Measurements from ENCODE around the gene NPC1L1.

NPC1L1 gene

DNA sequence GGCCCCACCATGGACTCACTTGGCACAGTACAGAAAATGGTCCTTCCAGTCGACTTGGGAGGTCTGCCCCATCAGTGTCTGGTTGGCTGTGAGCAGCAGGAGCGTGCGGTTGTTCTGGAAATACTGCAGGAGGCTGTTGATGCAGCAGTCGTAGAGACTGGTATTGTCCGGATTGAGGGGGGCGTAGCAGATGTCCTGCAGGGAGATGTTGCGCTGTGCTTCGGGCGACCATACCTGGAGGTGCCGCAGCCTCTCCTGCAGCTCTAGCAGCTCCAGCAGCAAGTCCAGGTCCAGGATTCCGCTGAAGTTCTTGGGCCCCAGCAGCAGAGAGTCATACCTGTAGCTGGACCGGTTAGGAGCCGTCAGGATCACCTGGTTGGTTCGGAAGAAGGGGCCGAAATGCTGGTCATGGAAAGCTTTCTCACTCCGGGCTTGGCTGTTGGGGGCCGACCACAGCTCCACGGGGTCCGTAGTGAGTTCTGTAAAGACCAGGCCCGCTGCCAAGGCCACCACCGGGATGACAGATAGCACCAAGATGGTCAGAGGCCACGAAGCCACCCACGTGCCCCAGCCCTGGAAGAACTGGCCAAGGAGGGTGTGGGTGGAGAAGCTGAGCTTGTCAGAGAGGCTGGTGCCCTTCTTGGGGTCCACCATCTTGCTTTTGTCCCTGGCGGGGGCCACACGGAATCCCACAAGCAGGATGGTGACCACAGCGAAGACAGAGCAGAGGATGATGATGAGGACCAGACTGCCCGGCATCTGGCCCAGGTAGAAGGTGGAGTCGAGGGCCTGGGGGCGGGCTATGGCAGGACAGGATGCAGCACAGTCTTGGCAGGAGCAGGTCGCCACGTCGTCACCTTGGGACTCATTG, 2.1 kb downstream of the NPC1L1 start:
- no peak for TF ChIP-seq CTCF (IDR thresholded peaks at IDR 0.05; ENCODE audit: borderline replicate concordance, insufficient read depth, low read depth, low read length)
- H3K4me3 ChIP-seq (ENCODE audit: low read depth, low read length): no peak overlapping the region

DNA sequence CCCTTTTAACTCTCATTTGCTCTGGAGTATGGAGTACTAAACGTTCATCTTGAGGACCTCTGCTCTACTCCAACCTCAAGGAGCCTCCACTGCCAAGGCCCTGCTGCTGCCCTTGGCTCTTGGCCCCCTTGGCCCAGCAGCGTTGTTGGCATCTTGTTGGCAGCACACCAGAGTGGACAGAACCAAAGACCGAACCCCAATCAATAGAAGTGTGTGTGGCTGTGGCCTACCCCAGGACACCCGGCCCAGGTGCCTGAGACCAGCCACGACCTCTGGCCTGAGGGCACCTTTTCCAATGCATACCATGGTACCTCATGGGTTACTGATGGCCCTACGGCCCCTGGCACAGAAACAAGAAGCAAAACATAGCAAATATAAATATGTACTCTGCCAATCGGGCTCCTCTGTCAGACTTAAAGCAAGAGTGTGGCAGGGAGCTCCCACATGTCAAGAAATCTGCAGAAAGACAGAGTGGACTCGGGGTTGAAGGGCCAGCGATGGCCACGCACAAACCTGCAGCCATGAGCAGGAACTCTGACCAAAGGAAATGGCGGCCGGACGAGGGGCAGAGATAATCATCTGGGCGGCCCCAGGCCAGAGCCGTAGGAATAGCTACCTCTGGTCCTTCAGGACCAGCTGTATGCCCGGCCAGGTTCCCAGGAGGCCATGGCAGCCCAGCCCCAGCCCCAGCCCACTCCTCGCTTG, 2.9 kb downstream of the NPC1L1 start:
- TF ChIP-seq CTCF (IDR thresholded peaks at IDR 0.05; ENCODE audit: borderline replicate concordance, insufficient read depth, low read depth, low read length): no peak
- no peak overlapping the region for H3K4me3 ChIP-seq (ENCODE audit: low read depth, low read length)

DNA sequence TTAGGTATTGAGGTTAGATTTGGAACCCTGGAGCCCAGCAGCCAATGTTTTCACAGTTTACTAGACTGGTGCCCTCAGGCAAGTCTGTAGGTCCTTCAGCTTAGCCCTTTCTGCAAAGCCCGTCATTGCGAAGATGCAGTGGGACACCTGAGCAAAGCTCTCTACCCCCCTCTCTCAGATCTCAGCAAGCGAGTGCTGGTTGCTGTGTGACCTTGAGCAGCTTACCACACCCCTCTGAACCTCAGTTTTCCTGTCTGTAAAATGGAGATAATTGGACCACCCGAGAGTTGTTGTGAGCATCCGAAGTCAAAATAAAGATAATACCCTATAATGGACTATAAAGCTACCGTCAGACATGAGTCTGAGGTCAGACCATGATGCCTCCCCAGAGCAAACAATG, 3.7 kb downstream of the NPC1L1 start:
- no peak for TF ChIP-seq CTCF (IDR thresholded peaks at IDR 0.05; ENCODE audit: borderline replicate concordance, insufficient read depth, low read depth, low read length)
- H3K4me3 ChIP-seq (ENCODE audit: low read depth, low read length): no peak overlapping the region

DNA sequence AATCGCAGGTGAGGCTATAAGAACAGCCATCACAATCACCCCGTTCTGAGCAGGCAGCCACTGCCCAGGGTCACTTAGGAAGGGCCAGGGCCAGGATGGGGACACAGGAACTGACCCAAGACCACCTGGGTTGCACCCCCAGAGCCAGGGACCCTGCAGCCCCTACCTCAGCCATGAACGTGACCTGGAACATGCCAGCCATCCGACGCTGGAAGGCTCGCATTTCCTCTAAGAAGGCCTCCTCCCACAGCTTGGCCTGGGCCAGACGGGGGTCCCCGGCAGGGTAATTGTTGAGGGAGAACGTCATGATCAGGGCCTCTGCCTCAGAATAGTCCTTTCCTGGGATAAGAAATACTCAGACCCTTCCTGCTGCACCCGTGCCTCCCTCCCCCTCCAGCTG, 5.0 kb downstream of the NPC1L1 start:
- no peak overlapping the region for H3K4me3 ChIP-seq (ENCODE audit: low read depth, low read length)
- TF ChIP-seq CTCF (IDR thresholded peaks at IDR 0.05; ENCODE audit: borderline replicate concordance, insufficient read depth, low read depth, low read length): no peak

GRCh38 chr7:44535348-44536064, 5.6 kb downstream of the NPC1L1 start:
- TF ChIP-seq CTCF (IDR thresholded peaks at IDR 0.05; ENCODE audit: borderline replicate concordance, insufficient read depth, low read depth, low read length): no peak
- no peak overlapping the region for H3K4me3 ChIP-seq (ENCODE audit: low read depth, low read length)

GRCh38 chr7:44534501-44534900, 6.6 kb downstream of the NPC1L1 start:
- peak; percentile 86 for TF ChIP-seq CTCF (IDR thresholded peaks at IDR 0.05; ENCODE audit: borderline replicate concordance, insufficient read depth, low read depth, low read length)
- no peak overlapping the region for H3K4me3 ChIP-seq (ENCODE audit: low read depth, low read length)
